DMS53 treated with DMSO at 0.1 percent for 48 hours (cell line): ENCODE measurements around the gene ATP2A1.
"Not testable (repeated sequence)": the region's sequence is repeated elsewhere in the genome, so short reads cannot be mapped to it uniquely, and the experiment has no call there.

Source experiments
- DNase-seq: peaks from one replicate; lab custom pipeline; 2025; ENCODE audit not compliant: unreplicated experiment; lab: John Stamatoyannopoulos, UW

The ATP2A1 gene

DNA sequence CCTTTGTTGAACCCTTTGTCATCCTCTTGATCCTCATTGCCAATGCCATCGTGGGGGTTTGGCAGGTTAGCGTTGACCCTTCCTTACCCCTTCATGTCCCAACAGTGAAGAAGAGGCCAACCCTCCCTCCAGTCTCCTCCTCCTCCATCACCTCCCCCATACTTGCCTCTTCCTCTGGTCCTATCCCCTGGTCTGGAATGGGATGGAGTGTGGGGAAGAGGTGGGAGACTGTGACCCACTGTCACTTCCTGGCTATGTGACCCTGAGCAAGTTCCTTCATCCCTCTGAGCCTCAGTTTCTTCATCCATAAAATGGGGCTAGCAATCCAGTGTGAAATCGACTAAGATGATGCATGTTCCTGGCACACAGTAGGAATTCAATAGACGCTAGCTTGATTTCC, 2.7 kb downstream of the ATP2A1 start:
- no peak for DNase-seq

DNA sequence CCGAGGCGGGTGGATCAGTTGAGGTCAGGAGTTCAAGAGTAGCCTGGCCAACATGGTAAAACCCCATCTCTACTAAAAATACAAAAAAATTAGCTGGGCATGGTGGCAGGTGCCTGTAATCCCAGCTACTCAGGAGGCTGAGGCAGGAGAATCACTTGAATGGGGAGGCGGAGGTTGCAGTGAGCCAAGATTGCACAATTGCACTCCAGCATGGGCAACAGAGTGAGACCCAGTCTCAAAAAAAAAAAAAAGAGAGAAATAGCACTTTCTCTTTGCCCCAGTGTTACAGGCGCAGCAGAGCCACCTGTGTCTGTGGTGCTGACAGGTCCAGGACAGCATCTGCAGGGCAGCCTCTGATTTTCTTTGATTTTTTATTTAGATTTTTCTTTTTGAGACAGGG, 3.3 kb downstream of the ATP2A1 start:
- not testable (repeated sequence) for DNase-seq

DNA sequence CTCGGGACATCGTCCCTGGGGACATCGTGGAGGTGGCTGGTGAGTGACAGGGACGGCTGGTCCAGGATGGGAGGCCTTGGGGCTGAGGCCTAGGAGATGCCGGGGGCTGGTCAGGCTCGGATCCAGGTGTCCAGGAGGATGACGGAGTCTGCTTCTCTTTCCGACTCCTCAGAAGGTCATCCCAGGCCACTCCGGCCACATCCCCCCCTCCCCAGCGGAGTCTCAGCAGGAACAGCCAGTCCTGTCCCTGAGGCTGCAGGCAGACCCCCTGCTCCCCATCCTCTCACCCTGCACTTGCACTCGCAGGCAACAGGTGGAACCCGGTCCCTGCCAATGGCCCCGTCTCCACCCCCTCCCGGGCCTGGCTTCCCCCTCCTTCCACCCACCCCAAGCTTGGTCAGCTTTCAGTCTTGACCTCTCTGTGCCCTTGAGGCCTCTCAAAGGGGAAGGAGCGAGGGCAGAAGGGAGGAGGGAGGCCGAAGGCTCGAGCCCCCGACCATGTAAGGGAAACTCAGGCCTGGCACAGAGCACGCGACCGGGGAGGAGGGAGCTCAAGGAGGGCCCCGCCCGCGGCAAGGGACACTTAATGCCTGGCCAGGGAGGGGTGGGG, 4.4 kb downstream of the ATP2A1 start:
- no peak for DNase-seq

DNA sequence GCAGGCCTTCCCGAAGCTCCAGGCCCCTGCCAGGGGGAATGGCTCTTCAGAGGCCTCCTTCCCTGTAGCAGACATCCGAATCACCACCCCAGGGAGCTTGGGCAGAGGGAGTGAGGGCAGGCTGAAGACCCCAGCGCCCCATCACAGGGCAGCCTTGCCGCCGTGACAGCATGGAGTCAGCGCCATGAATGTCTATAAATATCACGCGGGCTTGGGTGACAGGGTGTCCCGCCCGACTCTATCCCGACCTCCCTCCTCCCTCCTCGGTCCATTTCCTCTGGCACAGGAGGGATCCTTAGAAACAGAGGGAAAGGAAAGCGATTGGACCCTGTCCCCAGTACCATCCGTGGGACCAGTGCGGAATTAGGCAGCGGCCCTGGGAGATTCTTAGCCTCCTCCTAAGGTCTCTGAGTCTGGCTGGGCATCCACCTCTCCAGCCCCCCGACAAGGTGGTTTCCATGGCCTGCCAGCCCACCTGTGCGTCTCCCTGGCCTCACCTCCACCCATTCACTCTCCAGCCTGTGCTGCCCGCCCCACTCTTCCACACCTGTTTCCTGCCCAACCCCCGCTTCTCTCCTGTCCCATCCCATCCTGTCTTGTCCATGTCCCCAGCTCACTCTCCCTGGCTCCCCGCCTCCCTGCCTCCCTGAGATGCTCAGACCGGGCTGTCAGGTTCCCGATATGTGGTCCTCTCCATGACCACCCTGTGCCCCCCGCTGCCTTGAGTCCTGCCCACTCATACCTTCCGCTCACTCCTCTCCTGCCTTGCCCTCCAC, 5.1 kb downstream of the ATP2A1 start:
- no peak for DNase-seq

DNA sequence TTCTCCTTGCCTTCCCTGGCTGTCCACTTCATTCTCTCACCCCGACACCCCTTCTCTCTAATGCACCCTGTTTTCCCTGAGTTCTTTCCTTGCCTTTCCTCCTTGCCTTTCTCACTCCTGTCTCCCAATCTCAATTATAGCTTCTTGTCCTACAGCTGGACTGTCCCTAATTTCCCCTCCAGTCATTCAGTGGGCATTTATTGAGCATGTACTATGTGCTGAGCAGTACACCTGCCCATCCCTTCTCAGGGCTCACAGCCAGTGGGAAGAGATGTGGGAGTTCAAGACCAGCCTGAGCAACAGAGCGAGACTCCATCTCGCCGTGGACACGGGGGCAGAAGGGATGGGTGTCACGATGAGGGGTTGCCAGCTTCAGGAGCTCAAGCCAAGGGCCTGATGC, 5.8 kb downstream of the ATP2A1 start:
- DNase-seq: no peak

DNA sequence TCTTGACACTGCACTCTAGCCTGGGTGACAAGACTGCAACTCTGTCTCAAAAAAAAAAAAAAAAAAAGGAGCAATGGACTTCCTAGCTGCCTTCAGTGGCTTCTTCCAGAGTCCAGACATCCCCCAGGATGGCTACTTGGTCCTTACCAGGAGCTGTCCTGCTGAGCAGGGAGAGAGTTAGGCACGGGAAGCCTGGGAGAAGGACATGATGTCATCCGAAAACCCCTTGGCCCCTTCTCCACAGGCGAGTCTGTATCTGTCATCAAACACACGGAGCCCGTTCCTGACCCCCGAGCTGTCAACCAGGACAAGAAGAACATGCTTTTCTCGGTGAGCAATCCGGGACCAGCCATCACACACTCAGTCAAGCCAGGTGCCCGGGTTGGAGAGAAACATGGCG, 8.7 kb downstream of the ATP2A1 start:
- DNase-seq: no peak

DNA sequence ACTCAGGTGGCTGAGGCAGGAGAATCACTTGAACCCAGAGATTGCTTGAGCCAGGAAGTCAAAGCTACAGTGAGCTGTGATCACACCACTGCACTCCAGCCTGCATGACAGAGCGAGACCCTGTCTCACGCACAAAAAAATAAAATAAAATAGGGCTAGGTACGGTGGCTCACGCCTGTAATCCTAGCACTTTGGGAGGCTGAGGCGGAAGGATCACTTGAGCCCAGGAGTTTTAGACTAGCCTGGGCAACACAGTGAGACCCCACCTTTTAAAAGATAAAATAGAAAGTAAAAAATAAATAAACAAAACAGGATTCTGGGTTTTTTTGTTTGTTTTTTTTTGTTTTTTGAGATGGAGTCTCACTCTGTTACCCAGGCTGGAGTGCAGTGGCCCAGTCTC, 12.1 kb downstream of the ATP2A1 start:
- DNase-seq: not testable (repeated sequence)

DNA sequence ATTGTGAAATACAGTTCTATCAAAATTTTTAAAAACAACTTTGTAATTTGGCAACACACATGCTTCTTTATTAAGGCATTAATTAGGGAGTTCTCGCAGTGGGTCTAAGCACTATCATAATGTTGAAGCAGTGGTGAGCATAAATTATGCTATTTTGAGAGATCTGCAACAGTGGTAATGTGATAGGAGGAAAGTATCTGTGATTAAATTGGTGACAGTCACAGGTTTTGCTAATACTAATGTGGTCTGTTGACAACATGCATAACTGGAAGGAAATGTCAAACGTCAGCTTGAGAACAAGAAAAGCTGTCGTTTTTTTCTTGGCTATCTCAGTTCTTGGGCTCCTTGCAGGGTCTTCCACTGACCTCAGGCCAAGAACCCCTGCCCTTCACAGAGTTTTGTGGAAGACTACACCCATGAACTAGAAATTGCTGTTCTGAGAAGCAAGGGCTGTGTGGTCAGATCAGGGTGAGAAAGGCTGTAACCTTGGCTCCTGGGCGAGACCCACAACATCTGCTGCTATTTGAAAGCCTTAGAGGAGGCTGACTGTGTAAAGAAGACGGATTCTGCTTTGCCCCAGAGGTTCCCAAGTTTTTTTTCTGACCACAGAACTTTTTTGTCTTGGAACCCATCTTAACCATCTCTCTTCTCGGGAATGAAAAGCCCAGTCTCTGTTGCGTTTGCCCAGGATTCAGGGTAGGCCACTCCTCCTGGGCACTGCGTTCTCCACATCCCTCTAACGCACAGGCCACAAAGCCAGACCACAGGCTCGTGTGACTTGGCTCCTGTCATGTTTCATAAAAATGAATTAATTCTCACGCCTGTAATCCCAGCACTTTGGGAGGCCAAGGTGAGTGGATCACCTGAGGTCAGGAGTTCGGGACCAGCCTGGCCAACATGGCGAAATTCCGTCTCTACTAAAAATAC, 13.9 kb downstream of the ATP2A1 start:
- DNase-seq: no peak

DNA sequence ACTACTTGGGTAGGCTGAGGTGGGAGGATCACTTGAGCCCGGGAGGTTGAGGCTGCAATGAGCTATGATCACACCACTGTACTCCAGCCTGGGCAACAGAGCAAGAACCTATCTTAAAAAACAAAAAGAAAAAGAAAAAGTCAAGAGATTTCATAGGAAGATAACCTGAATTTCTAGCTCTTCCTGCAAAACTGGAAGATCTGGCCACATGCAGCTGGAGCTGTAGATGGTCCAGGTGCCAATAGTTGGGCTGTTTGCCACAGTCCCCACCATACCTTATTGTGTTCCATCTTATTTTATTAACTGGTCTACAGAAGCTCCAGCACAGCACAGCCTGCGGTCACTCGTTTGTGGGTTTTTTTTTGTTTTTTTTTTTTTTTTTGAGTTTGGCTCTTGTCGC, 15.0 kb downstream of the ATP2A1 start:
- no peak for DNase-seq

DNA sequence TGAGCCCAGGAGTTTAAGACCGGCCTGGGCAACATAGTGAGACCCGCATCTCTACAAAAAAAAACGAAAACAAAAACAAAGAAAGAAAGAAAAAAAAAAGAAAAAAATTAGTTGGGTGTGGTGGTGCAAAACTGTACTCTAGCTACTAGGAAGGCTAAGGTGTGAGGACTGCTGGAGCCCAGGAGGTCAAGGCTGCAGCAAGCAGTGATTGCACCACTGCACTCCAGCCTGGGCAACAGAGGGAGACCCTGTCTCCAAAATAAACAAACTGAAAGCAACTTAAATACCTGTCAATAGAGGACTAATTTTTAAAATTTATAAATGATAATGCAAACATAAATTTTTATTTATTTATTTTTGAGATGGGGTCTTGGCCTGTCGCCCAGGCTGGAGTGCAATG, 17.3 kb downstream of the ATP2A1 start:
- DNase-seq: no peak

DNA sequence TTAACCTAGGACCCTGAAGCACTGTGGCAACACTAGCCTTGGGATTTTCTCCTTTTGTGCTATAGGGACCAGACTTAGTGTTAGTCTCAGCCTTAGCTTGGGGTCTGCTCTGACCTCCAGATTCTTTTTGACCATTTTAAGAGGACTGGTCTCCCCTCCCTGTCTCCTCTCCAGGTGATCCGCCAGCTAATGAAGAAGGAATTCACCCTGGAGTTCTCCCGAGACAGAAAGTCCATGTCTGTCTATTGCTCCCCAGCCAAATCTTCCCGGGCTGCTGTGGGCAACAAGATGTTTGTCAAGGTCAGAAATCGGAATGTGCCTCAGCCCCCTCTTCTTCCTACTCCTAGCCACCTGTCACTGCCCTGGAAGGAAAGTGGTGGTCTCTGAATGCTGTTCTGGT, 19.5 kb downstream of the ATP2A1 start:
- DNase-seq: no peak

DNA sequence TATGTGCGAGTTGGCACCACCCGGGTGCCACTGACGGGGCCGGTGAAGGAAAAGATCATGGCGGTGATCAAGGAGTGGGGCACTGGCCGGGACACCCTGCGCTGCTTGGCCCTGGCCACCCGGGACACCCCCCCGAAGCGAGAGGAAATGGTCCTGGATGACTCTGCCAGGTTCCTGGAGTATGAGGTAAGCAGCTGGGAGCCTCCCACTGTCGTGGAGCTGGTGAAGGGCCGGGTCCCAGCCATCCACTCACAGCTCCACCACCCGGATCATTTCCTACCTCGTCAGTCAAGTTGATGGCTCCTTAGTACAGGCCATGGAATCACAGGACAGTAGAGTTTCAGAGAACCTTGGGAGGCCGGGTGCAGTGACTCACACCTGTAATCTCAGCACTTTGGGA, 20.0 kb downstream of the ATP2A1 start:
- no peak for DNase-seq

DNA sequence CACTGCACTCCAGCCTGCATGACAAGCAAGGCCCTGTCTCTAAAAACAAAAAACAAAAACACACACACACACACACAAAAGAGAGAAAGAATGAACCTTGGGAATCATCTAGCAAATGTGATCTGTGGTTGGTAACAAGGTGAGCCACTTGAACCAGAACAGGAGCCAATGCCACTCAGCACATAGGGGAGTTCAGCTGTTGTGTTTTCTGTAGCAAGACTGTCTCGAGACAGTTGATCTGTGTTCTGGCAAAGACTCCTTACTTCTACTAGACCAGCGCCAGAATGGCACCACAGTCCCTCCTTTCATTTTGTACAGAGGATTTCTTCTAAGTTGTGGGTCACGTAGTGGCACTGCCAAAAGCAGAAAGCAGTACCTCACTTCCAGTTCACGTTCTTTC, 20.7 kb downstream of the ATP2A1 start:
- no peak for DNase-seq

DNA sequence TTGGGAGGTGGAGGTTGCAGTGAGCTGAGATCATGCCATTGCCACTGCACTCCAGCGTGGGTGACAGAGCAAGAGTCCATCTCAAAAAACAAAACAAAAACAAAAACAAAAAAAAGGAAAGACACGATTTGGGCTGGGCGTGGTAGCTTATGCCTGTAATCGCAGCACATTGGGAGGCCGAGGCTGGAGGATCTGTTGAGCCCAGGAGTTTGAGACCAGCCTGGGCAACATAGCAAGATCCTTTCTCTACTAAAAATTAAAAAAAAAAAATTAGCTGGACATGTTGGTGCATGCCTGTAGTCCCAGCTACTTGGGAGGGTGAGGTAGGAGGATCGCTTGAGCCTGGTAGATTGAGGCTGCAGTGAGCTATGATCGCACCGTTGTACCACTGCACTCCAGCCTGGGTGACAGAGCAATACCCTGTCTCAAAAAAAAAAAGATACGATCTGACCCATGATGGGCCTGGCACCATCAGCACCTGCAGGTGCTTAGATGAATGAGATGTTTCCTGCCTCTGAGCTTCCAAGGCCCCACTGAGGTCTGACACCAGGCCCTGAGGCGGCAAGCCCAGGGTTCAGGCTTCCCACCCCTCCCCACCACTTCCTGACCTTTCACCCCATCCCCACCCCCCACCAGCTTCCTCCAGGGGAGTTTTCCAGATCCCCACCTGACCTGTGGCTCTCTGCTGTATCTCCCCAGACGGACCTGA, 21.7 kb downstream of the ATP2A1 start:
- DNase-seq: no peak

DNA sequence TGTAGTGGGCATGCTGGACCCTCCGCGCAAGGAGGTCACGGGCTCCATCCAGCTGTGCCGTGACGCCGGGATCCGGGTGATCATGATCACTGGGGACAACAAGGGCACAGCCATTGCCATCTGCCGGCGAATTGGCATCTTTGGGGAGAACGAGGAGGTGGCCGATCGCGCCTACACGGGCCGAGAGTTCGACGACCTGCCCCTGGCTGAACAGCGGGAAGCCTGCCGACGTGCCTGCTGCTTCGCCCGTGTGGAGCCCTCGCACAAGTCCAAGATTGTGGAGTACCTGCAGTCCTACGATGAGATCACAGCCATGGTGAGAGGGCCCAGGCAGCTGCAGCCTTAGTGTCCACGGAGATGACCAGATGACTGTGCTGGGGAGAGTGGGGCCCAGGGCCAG, 22.3 kb downstream of the ATP2A1 start:
- DNase-seq: no peak

DNA sequence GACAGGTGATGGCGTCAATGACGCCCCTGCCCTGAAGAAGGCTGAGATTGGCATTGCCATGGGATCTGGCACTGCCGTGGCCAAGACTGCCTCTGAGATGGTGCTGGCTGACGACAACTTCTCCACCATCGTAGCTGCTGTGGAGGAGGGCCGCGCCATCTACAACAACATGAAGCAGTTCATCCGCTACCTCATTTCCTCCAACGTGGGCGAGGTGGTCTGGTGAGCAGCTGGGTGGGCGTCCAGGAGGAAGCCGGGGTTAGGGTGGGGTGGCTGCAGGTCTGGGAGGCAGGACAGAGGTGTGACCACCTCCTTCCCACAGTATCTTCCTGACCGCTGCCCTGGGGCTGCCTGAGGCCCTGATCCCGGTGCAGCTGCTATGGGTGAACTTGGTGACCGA, 23.6 kb downstream of the ATP2A1 start:
- no peak for DNase-seq

DNA sequence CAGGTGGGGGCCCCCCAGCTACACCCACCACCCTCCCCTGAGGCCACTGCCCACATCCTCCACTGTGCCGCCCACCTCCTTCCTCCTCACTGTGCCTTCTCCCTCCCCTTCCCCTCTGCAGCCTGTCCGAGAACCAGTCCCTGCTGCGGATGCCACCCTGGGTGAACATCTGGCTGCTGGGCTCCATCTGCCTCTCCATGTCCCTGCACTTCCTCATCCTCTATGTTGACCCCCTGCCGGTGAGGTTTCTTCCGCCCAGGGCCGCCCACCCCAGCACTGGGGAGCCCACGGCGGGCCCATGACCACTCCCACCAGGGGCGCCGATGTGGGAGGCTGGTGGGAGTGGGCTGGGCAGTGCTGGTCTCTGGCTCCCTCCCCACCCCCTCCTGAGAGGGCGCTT, 24.6 kb downstream of the ATP2A1 start:
- no peak for DNase-seq

DNA sequence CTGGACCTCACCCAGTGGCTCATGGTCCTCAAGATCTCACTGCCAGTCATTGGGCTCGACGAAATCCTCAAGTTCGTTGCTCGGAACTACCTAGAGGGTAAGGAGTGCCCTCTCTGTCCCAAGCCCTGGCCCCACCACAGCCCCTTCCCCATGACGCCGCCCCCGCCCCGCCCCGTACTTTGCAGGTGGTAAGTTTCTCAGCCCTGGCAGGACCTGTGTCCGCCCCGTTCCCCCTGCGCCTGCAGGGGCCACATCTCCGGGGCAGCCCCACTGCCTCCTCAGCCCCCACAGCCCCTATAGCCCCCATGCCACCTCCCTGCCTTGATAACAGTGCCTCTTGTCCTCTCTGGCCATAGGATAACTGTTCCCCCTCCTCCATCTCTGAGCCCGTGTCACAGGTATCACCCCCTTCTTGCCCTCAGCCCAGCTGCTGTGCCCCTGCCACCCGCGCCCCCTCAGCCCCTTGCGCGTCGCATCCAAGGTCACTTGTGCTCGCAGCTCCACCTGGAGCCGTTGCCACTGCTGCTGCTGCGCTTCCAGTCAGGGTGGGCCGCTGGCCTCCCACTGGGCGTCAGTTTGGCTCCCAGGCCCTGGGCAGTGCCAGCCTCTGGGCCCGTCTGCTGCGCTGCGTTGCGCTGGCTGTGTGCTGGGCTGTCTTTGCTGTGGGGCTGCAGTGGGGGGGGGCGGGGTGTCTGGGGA, 25.2 kb downstream of the ATP2A1 start:
- DNase-seq: no peak

DNA sequence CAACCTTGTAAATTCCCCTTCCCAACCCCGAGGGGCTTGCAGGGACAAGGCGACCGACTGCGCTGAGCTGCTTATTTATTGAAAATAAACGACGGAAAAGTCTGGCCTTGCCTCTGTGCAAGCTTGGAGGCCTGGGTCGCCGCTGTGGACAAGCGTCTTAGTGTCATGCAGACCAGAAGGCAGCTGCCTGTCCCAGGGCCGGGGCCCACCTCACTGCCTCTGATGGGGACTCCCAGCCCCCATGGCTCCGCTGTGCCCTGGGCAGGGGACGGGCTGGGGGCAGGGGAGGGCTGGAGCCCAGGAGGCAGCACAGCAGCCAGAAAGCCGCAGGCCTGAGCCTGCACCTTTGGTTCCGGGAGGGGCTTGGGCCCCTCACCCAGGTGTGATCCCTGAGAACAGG, 26.1 kb downstream of the ATP2A1 start:
- DNase-seq: no peak

DNA sequence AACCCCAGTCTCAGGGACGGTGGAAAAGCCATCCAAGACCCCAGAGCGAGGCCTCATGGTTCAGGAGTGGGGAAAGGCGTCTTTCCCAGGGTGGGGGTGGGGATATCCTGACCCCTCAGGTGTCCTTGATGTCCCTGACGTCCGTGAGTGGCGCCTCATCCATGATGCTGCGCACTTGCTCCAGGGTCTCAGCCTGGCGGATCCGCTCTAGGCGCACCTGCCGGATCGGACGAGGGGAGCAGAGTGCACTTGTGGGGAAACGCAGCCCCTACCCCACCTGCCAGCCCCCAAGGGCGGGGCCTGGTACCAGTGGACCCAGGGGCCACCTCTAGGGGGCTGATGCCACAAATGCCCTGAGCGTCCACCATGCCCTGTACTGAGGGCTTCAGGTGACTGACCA, 26.5 kb downstream of the ATP2A1 start:
- no peak for DNase-seq
